GM13976 (cell line): ENCODE data around the gene ZC3H18.
"Not testable (repeated sequence)": the region's sequence is repeated elsewhere in the genome, so short reads cannot be mapped to it uniquely, and the experiment has no call there.

ENCODE experiments used
- DNase-seq: peaks from one replicate; pipeline ENCODE4 v3.0.0; 2012; ENCODE audit warnings: low spot score
- CTCF ChIP-seq: IDR thresholded peaks from 2 replicates; pipeline ENCODE4 v1.5.1; 2012; ENCODE audit warnings: borderline replicate concordance, mild to moderate bottlenecking; ENCODE audit not compliant: insufficient read depth; ENCODE audit errors: extremely low read depth, missing control alignments, control extremely low read depth
- in situ Hi-C: fragments of 300-500 bp; cut with MboI; formaldehyde crosslinking; loops from one replicate; pipeline ENCODE4 v1.12.0; 2022; ENCODE audit warnings: low sequenced_read_pairs, mixed read lengths, inconsistent platforms; ENCODE audit not compliant: unreplicated experiment

The ZC3H18 gene

GRCh38 chr16:88662222-88662842, 92.1 kb downstream of the ZC3H18 start:
- in situ Hi-C loops = no loop called here
- DNase-seq = no peak

DNA sequence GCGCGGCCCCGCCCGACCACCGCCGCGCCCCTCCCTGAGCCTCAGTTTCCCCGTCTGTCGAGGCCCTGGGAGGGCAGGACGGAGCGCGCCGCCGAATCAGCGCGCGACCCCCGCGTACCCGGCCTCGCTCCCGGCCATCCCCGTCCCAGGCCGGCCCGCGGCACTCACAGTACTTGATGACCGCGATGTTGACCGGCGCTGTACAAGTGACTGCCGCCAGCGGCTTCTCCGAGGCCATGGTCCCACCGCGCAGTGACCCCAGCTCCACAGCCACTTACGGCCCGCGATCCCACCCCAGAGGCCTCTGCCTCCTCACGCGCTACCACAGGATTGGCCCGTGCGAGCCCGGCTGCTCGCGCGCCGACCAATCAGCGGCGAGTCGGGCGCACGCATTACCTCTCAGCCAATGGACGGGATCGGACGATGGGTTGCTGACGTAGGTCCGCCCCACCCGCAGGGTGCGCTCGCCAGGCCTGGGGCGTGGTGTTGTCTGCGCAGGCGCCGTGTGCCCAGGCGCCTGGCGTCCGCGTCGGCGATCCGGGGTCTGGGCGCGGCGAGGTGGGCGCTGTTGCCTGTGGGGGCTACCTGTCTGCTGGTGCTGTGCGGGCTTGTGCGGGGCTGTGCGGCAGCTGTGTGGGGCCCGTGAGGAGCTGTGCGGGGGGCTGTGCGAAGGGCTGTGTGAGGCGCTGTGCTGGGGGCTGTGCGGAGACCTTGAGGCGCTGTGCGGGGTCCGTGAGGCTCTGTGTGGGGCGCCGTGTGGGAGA, 92.8 kb downstream of the ZC3H18 start, which contains the start of gene MVD:
Gene MVD, minus strand, starts transcription at position 249 of the 764 bp plus-strand sequence. Its CDS starts 11 bp downstream, at position 238.
- no peak for TF ChIP-seq CTCF
- peak; percentile 100 for DNase-seq
- in situ Hi-C loops = no loop called here

More at GRCh38 chr16:88662222-88662842, 92.1 kb downstream of the ZC3H18 start:
- no peak for TF ChIP-seq CTCF

DNA sequence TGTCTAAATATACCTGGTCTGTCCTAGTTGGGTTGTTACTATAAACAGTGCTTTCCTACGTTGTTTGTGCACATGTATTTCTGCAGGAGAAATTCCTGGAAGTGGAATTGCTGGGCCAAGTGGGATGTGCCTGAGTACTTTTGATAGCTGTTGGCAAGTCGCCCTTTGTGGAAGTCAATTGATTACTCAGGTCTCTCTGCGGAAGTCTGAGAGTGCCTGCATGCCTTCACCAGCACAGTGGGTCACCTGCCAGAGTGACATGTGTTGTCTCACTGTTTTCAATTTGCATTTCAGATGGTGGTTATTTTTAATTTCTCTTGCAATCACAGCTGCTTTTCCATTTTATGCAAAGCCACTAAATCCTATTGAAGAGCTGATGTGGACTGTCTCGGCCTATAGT, 94.9 kb downstream of the ZC3H18 start:
- no peak for TF ChIP-seq CTCF
- DNase-seq = no peak
- in situ Hi-C loops = no loop called here

DNA sequence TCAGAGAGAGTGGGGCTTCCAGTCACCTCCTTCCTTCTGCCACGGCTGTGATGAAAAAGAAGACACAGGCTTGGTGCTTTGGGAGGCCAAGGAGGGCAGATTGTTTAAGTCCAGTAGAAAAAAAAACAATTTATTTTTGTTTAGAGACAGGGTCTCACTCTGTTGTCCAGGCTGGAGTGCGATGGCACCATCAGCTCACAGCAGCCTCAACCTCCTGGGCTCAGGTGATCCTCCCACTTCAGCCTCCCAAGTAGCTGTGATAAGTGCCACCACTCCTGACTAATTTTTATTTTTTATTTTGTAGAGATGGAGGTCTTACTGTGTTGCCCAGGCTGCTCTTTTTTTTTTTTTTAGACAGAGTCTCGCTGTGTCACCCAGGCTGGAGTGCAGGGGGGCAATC, 95.4 kb downstream of the ZC3H18 start:
- in situ Hi-C loops = no loop called here
- DNase-seq = no peak
- TF ChIP-seq CTCF = no peak

DNA sequence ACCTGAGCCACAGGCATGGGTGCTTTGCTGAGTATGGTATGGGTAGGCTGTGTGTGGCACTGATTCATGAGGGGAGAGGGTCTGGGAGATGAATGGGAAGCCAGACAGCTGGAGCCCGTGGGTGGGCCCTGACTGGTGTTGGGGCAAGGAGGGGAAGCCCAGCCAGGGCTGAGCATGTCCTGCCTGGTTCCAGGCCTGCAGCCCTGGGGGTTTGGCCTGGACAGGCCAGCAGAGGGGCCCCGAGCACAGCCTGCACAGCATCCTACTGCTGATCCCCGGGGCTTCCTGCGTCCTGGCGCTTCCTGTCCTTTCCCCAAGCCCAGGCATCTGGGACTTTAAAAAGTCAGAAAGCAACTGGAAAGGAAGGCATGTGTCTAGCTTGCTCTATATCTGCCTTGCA, 97.3 kb downstream of the ZC3H18 start:
- no peak for TF ChIP-seq CTCF
- DNase-seq = no peak
- in situ Hi-C loops = no loop called here

GRCh38 chr16:88669493-88669892, 99.3 kb downstream of the ZC3H18 start:
- DNase-seq, in situ Hi-C loops: not testable (repeated sequence)

- in situ Hi-C loops = no loop called here
- TF ChIP-seq CTCF = no peak
- no peak for DNase-seq
These were observed 99.8 kb downstream of the ZC3H18 start for GRCh38 chr16:88669980-88670379.
